Transverse colon (tissue), 3 donors: ENCODE data around the gene FKBP5.

ENCODE experiments used
- EP300 ChIP-seq: sonication (generic); formaldehyde crosslinking; IDR thresholded peaks from one replicate; pipeline ENCODE4 v1.6.1; 2017; ENCODE audit warnings: antibody characterized with exemption, low read depth
- TF ChIP-seq, protein P1 (sequence below), 5 experiments: fragments of 200-600 bp in 3 of 5; fragments of 450-650 bp in 2 of 5; sonication (generic) in 3 of 5; IDR thresholded peaks; 1 replicate in 2 of 5; 2 replicates in 3 of 5; pipeline ENCODE4 v1.5.1; 2016 to 2017; ENCODE audit warnings: antibody characterized with exemption in 5 of 5, inconsistent platforms in 3 of 5, mild to moderate bottlenecking in 2 of 5, moderate library complexity in 1 of 5

DNA sequence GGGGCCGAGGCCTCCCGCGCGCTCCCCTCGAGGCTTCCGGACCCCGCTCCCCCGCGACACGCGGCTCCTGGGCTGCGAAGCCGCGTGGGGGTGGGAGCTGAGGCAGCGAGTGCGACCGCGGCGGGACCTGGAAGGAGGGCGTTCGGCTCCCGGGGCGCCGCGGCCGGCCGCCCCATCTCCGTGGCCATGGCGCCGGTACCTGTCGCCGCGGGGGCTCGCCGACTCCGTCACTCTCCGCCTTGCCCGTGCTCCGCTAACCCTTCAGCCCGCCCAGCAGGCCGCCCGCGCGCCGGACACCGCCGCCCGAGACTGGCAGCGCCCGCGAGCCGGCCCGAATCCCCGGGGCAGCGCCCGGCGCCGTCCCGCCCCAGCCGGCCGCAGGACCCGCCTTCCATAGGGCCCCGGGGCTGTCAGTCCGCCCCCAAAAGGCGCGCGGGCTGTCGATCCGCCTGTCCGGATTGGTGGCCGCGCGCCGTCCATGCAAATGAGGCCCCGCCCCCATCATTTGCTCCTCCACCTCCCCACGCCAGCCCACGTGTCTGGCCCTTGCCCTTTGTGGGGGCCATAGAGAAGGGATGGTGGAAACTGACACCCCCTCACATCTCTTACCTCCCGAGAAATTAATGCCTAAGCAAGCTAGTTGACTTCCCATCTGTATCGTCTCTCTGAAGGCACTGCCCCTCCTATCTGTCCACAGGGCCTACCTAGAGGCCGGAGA, at the start of gene FKBP5:
- TF ChIP-seq EP300: no peak
- TF ChIP-seq, protein P1, sequence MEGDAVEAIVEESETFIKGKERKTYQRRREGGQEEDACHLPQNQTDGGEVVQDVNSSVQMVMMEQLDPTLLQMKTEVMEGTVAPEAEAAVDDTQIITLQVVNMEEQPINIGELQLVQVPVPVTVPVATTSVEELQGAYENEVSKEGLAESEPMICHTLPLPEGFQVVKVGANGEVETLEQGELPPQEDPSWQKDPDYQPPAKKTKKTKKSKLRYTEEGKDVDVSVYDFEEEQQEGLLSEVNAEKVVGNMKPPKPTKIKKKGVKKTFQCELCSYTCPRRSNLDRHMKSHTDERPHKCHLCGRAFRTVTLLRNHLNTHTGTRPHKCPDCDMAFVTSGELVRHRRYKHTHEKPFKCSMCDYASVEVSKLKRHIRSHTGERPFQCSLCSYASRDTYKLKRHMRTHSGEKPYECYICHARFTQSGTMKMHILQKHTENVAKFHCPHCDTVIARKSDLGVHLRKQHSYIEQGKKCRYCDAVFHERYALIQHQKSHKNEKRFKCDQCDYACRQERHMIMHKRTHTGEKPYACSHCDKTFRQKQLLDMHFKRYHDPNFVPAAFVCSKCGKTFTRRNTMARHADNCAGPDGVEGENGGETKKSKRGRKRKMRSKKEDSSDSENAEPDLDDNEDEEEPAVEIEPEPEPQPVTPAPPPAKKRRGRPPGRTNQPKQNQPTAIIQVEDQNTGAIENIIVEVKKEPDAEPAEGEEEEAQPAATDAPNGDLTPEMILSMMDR (IDR thresholded peaks at IDR 0.05): peak in 1 of 5 experiments; percentile 24
